NCI-H446 treated with DMSO at 0.1 percent for 48 hours (cell line): ENCODE results near the gene ATP5ME.
"Not testable (repeated sequence)": the region's sequence is repeated elsewhere in the genome, so short reads cannot be mapped to it uniquely, and the experiment has no call there.

Experiments
- DNase-seq: peaks from one replicate; lab custom pipeline; 2025; lab: John Stamatoyannopoulos, UW

The ATP5ME gene

GRCh38 chr4:674172-675035 lies at the start of gene ATP5ME, which contains the start of gene MYL5:
Gene ATP5ME, minus strand, starts transcription at chr4:674276. Its CDS starts 29 bp downstream, at chr4:674247.
Gene MYL5, plus strand, starts transcription at chr4:674542. Its CDS starts 3,485 bp downstream, at chr4:678027.
- peak; percentile 63 for DNase-seq

GRCh38 chr4:722851-723360 lies 48.8 kb upstream of the ATP5ME start:
- DNase-seq, result no peak

GRCh38 chr4:722169-722725 lies 48.2 kb upstream of the ATP5ME start:
- no peak for DNase-seq

- DNase-seq, result no peak
Observed at GRCh38 chr4:721261-722168, 47.4 kb upstream of the ATP5ME start.

- no peak for DNase-seq
Observed at GRCh38 chr4:720111-720860, 46.2 kb upstream of the ATP5ME start.

GRCh38 chr4:718460-718859 lies 44.4 kb upstream of the ATP5ME start:
- no peak for DNase-seq

- no peak for DNase-seq
Observed at GRCh38 chr4:717601-718320, 43.7 kb upstream of the ATP5ME start.

GRCh38 chr4:714087-714486 lies 40.0 kb upstream of the ATP5ME start:
- DNase-seq, result no peak

- DNase-seq, result no peak
Observed at GRCh38 chr4:712916-713632, 39.0 kb upstream of the ATP5ME start.

- no peak for DNase-seq
Observed at GRCh38 chr4:712093-712492, 38.0 kb upstream of the ATP5ME start.

GRCh38 chr4:710916-711315 lies 36.8 kb upstream of the ATP5ME start:
- no peak for DNase-seq

GRCh38 chr4:710116-710515 lies 36.0 kb upstream of the ATP5ME start:
- no peak for DNase-seq

GRCh38 chr4:709348-709747 lies 35.3 kb upstream of the ATP5ME start:
- no peak for DNase-seq

- DNase-seq, result no peak
Observed at GRCh38 chr4:708631-708933, 34.5 kb upstream of the ATP5ME start.

- no peak for DNase-seq
Observed at GRCh38 chr4:707929-708630, 34.0 kb upstream of the ATP5ME start.

GRCh38 chr4:706834-707598 lies 32.9 kb upstream of the ATP5ME start:
- DNase-seq, result no peak

- DNase-seq, result not testable (repeated sequence)
Observed at GRCh38 chr4:706083-706633, 32.1 kb upstream of the ATP5ME start.

- peak; percentile 57 for DNase-seq
Observed at GRCh38 chr4:705278-706082, 31.4 kb upstream of the ATP5ME start, which contains the start of gene PCGF3. Gene PCGF3, plus strand, starts transcription at chr4:705832. Its CDS starts 27,849 bp downstream, at chr4:733681.
